UCSD-AML1 (cell line): Measurements from ENCODE around the gene EML6.
A peak's percentile ranks its signal among the peaks of the same experiment; 100 is the strongest.

ENCODE experiments used
- DNase-seq: peaks from one replicate; lab custom pipeline; 2025; ENCODE audit not compliant: unreplicated experiment; lab: John Stamatoyannopoulos, UW

Gene EML6

DNA sequence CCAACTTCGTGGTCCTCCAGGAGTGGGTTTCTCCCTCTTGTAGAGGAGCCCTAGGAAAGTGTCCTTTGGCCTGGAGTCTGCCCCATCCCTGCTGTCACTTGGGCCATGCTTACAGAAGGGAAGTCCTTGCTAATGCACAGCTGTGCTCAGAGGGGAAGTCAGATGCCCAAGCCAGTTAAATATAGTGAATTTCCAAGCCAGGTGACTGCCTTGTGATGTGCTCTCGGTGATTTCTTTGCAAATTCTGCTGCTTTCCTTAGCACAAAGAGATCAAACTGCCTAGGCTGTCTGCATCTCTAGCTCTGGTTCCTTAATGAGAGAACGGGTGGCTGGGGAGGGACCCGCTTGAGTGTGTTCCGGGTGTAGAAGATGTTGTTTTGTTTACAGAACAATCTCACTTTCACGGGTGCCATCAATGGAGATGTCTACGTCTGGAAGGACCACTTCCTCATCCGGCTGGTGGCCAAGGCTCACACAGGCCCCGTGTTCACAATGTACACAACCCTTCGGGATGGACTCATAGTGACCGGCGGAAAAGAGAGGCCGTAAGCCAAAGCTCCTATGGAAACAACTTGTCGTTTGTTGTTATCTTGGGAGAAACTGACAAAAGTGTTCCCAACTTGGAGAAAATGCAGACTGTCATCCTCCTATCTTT, 235.4 kb downstream of the EML6 start:
- DNase-seq: peak; percentile 38

- DNase-seq: peak; percentile 20
Measured at GRCh38 chr2:54960164-54960563, 236.7 kb downstream of the EML6 start.

- no peak for DNase-seq
Measured at GRCh38 chr2:54962511-54962910, 239.0 kb downstream of the EML6 start.

DNA sequence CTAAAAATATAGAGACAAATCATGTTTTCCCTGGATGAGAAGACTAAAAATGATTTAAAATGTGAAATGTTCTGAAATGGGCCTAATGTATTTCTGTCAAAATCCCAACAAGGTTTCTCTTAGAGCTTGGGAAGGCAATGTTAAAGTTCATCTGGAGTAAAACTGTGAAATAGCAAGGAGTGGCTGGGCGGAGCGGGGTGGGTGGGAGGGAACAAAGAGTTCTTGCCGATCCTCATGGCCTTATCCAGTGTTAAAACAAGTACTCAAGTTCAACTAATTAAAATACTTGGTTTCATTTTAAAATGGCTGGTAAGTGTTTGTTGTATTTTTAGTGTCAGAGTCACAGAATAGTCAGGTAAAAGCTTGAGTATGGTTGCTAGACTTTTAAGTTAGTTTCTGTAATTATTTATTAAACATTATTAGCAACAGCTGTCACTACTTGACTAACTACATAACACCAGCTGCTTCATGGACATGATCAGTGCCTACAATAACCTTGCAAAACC, 239.5 kb downstream of the EML6 start:
- no peak for DNase-seq

GRCh38 chr2:54963476-54963875, 240.0 kb downstream of the EML6 start:
- no peak for DNase-seq

DNA sequence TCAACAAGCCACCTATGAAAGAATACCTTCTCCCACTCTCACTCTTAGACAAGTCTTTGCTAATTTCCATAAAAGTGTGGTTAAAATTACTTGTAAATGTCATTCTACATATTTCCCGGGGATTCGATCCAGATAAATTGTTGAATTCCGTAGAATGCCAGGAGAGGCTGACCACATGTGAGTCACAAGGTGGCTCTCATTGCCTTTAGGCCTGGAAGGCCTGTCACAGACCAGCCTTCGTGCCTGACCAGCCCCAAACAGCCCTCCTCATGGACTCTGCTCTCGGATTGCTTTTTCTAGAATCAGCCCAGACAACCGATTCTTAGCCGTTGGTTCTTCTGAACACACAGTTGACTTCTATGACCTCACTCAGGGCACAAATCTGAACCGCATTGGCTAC, 240.8 kb downstream of the EML6 start:
- DNase-seq: no peak

- no peak for DNase-seq
Measured at GRCh38 chr2:54964816-54965215, 241.4 kb downstream of the EML6 start.

DNA sequence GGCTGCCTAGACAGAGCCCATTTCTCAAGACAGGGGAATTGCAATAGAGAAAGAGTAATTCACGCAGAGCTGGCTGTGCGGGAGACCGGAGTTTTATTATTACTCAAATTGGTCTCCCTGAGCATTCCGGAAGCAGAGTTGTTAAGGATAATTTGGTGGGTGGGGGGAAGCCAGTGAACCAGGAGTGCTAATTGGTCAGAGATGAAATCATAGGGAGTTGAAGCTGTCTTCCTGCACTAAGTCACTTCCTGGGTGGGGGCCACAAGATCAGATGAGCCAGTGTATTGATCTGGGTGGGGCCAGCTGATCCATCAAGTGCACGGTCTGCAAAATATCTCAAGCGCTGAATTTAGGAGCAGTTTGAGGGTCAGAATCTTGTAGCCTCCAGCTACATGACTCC, 242.0 kb downstream of the EML6 start:
- no peak for DNase-seq

DNA sequence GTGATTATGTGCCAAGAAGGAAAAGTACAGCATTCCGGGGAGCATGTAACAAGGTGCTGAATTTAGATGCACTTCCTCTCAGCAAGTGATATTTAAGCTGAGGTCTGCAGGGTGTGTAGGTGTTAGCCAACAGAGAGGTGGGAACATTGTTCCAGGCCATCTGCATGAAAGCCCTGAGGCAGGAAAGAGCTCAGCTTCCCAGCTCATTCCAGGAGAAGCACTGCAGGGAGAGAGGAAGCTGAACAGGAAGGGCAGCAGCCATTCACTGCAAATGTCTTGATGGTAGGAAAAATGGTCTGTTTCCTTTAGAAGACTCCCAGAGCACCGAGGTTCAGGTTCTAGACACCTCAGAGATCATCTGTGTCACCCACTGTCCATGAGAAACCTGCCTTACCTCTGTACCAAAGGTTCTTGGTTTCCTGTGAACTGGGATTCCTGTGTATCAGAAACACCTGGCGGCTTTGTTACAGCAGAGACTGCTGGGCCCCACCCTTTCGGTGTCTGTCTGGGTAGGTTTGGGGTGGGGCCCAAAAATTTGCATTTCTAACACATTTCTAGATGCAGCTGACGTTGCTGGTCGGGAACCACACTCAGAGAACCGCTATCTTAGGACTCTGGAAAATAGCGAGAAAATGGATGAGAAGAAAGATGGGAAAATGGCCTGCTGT, 242.8 kb downstream of the EML6 start:
- no peak for DNase-seq

DNA sequence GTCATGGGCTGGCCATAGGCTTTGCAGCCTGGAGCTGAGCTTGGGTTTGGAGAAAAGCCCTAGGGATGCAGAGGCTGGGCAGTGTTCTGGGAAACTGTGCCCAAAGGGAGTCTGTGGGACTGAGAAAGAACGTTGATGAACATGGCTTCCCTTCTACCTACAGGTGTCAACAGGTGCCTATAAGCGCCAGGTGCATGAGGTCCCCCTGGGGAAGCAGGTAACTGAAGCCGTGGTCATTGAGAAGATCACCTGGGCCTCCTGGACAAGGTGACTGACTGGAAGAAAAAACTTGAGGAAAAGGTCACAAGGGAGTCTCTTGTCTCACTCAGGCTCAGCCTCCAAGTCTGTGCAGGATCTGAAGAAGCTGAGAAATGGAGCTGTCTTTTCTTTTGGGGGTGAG, 243.4 kb downstream of the EML6 start:
- DNase-seq: no peak

- DNase-seq: no peak
Measured at GRCh38 chr2:54967269-54967668, 243.8 kb downstream of the EML6 start.

GRCh38 chr2:54967759-54968365, 244.4 kb downstream of the EML6 start:
- no peak for DNase-seq

- no peak for DNase-seq
Measured at GRCh38 chr2:54968561-54969218, 245.2 kb downstream of the EML6 start.

GRCh38 chr2:54969295-54969939, 246.0 kb downstream of the EML6 start:
- DNase-seq: no peak

DNA sequence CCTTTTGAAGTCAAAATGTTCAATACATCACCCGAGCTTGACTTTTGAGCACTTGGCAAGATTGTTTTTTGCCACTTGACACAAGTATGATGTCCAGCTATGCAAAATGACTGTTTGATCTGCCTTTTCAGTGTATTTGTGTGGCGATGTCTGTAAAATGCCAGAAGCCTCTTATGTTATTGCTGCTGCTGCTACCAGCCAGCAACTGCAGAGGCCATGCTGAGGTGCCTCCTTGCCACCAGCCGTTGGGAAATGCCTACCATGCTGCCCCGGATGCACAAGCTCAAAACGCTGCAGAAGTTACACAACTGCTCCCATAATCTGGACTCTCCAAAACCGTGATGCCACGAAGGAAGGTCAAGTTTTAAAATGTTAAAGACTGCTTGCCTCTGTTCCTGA, 246.5 kb downstream of the EML6 start:
- DNase-seq: no peak

DNA sequence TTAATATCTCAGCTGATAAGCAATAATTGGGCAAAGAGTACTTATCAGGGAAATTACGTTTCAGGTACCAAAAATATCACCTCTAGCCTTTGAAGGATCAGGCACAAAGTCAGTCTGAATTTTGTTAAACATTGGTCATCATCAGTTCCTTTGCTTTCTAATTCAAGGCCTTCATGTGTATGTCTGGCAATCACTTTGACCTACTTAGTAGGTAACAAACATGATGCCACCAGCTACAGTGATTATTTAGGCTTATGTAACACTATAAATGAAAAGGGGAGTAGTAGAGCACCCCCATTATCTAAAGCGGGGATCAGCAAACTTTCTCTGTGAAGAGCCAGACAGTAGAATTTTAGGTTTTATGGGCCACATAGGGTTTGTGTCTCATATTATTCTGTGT, 251.7 kb downstream of the EML6 start:
- no peak for DNase-seq

DNA sequence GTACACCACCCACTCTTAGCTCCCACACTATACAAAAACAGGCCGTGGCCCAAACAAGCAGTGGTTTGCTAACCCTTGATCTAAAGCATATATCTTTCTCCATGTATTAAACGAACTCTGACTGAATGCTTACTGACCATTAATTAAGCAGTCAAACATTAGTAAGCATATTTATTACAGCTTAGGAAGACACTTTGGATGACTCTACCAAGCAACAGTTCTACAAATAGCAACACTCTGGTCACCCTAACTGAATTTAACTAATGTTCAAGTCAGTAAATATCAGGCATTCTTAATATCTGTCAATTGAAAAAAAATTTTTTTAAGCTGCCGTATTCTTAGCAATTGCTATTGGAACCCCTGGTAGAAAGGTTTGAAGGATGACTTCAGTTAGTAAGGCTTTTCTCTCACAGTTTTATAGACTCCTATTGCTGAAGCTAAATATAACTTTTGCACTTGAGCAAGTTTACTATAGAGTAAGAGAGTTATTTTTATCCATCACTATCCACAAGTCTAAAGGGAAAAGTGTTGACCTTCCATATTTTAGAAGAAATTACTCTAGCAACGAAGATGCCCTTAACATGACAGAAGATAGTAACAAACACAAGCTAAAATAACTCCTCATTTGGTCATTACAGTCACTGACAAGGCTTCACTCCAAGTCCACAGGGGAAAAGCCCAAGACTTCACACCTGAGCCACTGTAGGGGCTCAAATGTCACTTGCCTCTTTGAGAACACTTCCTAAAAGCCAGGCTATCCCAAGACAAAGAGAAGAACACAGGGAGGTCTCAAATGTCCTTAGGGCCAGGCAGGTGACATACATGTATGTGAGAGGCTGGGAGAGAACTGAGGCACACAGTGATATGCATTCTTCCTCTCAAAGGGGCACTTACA, 252.4 kb downstream of the EML6 start:
- DNase-seq: no peak

DNA sequence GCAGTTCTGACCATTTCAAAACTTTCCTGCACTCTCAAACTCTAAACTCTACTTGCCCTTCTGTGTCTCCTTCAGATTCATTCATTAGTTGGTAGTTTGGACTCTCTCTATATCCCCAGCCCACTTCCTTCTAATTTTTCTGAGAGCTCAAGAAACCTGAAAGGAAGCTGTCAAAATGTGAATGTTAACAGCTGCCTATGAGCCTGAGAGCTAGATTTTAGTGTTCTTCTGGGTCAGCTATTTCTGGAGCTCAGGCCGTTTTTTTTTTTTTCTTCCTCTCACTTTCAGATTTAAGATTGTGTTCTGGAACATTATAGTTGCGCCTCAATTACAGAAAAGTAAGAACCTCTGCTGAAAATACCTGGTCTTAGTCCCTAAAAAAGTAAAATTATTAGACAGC, 253.7 kb downstream of the EML6 start:
- no peak for DNase-seq

DNA sequence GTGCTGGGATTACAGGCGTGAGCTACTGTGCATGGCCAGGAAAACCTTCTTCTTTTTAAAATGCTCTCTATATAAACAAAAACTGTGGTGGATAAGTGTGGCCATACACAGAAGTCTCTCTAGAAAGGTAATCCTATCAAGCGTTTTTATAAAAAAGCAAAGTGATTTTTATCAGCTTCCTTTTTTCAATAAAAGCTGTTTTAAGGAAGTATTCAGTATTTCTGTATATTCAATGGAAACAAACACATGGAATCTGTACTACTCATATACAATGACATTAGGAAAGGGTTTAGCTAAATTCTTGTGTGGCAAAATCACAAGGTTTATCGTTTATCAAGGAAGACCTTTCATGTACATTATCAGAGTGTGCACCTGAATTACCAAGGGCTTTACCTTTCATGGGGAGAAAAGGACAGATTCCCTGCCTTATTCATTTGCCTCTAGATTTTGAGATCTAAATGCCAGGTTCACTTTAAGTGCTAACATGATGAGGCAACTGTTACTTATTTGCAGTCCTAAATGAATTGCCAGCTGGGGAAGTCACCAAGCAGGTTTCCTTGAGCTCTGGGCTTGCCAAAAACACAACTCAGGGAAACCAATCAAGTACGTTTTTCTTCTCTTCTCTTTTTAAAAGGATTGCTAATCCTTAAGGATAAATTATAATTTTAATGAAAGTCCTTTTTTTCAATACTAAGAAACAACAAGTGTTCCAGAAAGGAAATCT, 256.0 kb downstream of the EML6 start:
- DNase-seq: no peak

GRCh38 chr2:54981385-54981784, 257.9 kb downstream of the EML6 start:
- DNase-seq: no peak
